Endothelial cell (in vitro differentiated cells): Measurements from ENCODE around the gene TRIP6. TPM values are rescaled to one million over a fixed set of nuclear protein-coding genes. Genes with fewer than 3 reads are reported as not detected.

ENCODE experiments used
- DNase-seq: peaks from one replicate; pipeline ENCODE4 v3.0.0; 2021; ENCODE audit warnings: low spot score
- H3K27ac Mint-ChIP-seq: one replicate; pipeline ENCODE4 v1.8.0; 2021; ENCODE audit warnings: mixed read lengths, inconsistent platforms; ENCODE audit not compliant: unreplicated experiment
- H3K27me3 Mint-ChIP-seq: one replicate; pipeline ENCODE4 v1.8.0; 2021; ENCODE audit warnings: mild to moderate bottlenecking, moderate library complexity, mixed read lengths, inconsistent platforms; ENCODE audit not compliant: unreplicated experiment
- H3K36me3 Mint-ChIP-seq: one replicate; pipeline ENCODE4 v1.8.0; 2021; ENCODE audit warnings: mild to moderate bottlenecking, low read depth, mixed read lengths, inconsistent platforms; ENCODE audit not compliant: unreplicated experiment
- H3K4me1 Mint-ChIP-seq: one replicate; pipeline ENCODE4 v1.8.0; 2021; ENCODE audit warnings: mild to moderate bottlenecking, mixed read lengths, inconsistent platforms; ENCODE audit not compliant: unreplicated experiment
- H3K4me3 Mint-ChIP-seq: one replicate; pipeline ENCODE4 v1.8.0; 2021; ENCODE audit warnings: mild to moderate bottlenecking, mixed read lengths, inconsistent platforms; ENCODE audit not compliant: unreplicated experiment
- H3K9me3 Mint-ChIP-seq: one replicate; pipeline ENCODE4 v1.8.0; 2021; ENCODE audit warnings: mixed read lengths, inconsistent platforms; ENCODE audit not compliant: unreplicated experiment
- CTCF ChIP-seq: fragments of 200-600 bp; sonication (generic); IDR thresholded peaks from one replicate; pipeline ENCODE4 v1.5.0; 2021; ENCODE audit warnings: antibody characterized with exemption; ENCODE audit not compliant: unreplicated experiment
- total RNA-seq: library from RNA; stranded (reverse); fragmentation: NEBNext Ultra II Directional; extraction: Animal tissue kit (Norgen Biotek cat#: 25700); gene quantifications from one replicate; pipeline ENCODE4 v1.2.1, GENCODE V29; 2021; ENCODE audit not compliant: unreplicated experiment

TRIP6 gene
- total RNA-seq, 1 donor from 2014 or later: 93.8 TPM

- peak overlapping the region; percentile 83 for H3K4me3 Mint-ChIP-seq
- H3K27ac Mint-ChIP-seq: peak overlapping the region; percentile 82
- H3K9me3 Mint-ChIP-seq: no peaks in the 10 kb centered on the region
- no peak for DNase-seq
- peaks cover 25% of the 10 kb centered on the region for H3K27me3 Mint-ChIP-seq
- TF ChIP-seq CTCF: no peak
- H3K4me1 Mint-ChIP-seq: peaks cover 52% of the 10 kb centered on the region
- peaks cover 50% of the 10 kb centered on the region for H3K36me3 Mint-ChIP-seq
Observed at GRCh38 chr7:100888291-100888987, 21.3 kb downstream of the TRIP6 start.

- Mint-ChIP-seq H3K4me1 (peaks cover 45% of the 10 kb centered on the region), H3K36me3 (peaks cover 43% of the 10 kb centered on the region), H3K27me3 (peaks cover 24% of the 10 kb centered on the region), H3K9me3 (no peaks in the 10 kb centered on the region), H3K4me3 (peak within 1 kb of the TSS; percentile 86), H3K27ac (peak within 1 kb of the TSS; percentile 93)
- DNase-seq: peak; percentile 58
- TF ChIP-seq CTCF: no peak
Observed at GRCh38 chr7:100888988-100889750, 22.0 kb downstream of the TRIP6 start, which contains the start of gene UFSP1. Gene UFSP1 (minus strand): TSS chr7:100889715. CDS start chr7:100889271, 444 bp downstream.

- peak overlapping the region; percentile 93 for H3K27ac Mint-ChIP-seq
- H3K36me3 Mint-ChIP-seq: peaks cover 27% of the 10 kb centered on the region
- no peak for DNase-seq
- H3K4me1 Mint-ChIP-seq: peaks cover 37% of the 10 kb centered on the region
- peaks cover 22% of the 10 kb centered on the region for H3K27me3 Mint-ChIP-seq
- no peak for TF ChIP-seq CTCF
- peak overlapping the region; percentile 88 for H3K4me3 Mint-ChIP-seq
- no peaks in the 10 kb centered on the region for H3K9me3 Mint-ChIP-seq
Observed at GRCh38 chr7:100890653-100891567, 23.7 kb downstream of the TRIP6 start.

- Mint-ChIP-seq H3K4me3 (peak overlapping the region; percentile 88), H3K36me3 (peaks cover 19% of the 10 kb centered on the region), H3K27ac (peak overlapping the region; percentile 70), H3K27me3 (peaks cover 28% of the 10 kb centered on the region), H3K4me1 (peaks cover 38% of the 10 kb centered on the region), H3K9me3 (no peaks in the 10 kb centered on the region)
- no peak for DNase-seq
- TF ChIP-seq CTCF: no peak
Observed at GRCh38 chr7:100891568-100892247, 24.5 kb downstream of the TRIP6 start.
